Activated CD4-positive, alpha-beta T cell treated with anti-CD3 and anti-CD28 coated beads, Interleukin-2, amount 50 U/mL, for 16 hours (primary cell): ENCODE results near the gene ZNF124.
"Not testable (repeated sequence)": the region's sequence is repeated elsewhere in the genome, so short reads cannot be mapped to it uniquely, and the experiment has no call there.

Experiments used
- DNase-seq: peaks from one replicate; pipeline ENCODE4 v3.0.0-alpha.2; 2020

Gene ZNF124

GRCh38 chr1:247171875-247172563 lies at the start of gene ZNF124:
Gene ZNF124, minus strand, starts transcription at chr1:247172020. Its CDS starts 143 bp downstream, at chr1:247171877.
- DNase-seq: not testable (repeated sequence)

DNA sequence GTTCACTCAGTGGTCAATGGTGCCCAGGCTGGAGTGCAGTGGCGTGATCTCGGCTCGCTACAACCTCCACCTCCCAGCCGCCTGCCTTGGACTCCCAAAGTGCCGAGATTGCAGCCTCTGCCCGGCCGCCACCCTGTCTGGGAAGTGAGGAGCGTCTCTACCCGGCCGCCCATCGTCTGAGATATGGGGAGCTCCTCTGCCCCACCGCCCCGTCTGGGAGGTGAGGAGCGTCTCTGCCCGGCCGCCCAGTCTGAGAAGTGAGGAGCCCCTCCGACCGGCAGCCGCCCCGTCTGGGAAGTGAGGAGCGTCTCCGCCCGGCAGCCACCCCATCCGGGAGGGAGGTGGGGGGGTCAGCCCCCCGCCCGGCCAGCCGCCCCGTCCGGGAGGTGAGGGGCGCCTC lies 48.5 kb upstream of the ZNF124 start:
- DNase-seq: not testable (repeated sequence)

DNA sequence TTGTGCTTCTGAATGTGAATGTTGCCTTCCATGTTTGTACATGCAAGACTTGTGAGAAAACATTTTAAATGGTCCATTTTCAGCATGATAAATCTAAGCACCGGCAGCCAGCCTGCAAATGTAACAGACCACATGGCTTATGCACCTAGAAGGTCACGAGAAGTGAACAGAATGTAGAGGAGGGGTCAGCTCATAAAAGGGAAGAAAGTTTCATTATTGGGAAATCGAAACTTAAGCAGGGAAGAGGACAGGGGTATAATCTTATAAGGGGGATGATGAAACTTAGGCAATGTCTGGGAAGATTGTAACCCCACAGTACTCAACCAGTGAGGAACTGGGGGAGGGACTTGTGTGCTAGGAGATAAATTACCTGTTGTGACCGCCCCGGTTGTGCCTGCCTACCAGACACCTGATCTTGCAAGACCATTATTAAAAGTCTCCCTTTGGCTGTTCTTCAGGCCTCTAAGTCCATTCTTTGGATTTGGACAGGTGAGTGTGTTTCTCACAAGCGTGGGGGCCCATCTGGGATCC lies 46.4 kb upstream of the ZNF124 start:
- DNase-seq: no peak

- no peak for DNase-seq
These were observed 44.4 kb upstream of the ZNF124 start for GRCh38 chr1:247216261-247216660.

DNA sequence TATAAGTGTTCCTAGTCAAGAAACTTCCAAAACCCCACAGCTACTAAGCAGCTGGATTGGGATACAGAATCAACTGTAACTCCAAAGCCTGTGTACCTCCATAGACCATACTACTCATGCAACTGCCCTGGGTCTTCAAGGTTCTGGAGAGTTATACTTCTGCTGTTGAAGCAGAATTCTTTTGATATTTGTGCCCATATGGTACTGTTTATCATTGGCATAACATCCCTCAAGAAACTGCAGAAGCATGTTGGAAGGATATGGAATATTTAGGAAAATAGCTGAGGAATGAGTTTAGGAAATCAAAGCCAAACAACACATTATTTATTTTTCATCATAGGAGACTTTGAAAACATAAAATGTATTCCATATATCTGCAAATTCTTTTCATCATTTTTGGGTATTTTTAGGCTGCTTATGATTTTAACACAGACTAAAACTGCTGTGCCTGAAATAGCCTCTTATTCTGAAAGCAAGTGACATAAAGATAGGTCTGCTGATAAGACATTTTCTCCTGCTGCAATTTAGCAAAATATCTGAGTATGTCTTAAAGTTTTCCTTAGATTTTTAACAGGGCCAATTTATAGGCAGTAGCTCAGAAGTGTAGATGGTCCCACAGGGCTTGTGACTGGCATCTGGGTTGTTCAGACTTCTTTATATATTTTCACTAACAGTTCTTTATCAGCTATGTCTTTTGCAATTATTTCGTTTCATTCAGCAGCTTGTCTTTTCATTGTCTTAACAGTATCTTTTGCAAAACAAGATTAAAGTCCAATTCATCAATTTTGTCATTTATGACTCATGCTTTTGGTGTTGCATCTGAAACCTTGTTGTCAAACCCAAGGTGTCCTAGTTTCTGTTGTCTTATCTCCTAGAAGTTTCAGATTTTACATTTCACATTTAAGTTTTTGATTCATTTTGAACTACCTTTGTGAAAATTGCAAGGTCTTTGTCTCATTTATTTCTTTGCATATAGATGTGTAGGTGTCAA lies 41.1 kb upstream of the ZNF124 start:
- DNase-seq: peak; percentile 30

- no peak for DNase-seq
These were observed 40.2 kb upstream of the ZNF124 start for GRCh38 chr1:247212012-247212411.

GRCh38 chr1:247211339-247211738 lies 39.5 kb upstream of the ZNF124 start:
- no peak for DNase-seq

DNA sequence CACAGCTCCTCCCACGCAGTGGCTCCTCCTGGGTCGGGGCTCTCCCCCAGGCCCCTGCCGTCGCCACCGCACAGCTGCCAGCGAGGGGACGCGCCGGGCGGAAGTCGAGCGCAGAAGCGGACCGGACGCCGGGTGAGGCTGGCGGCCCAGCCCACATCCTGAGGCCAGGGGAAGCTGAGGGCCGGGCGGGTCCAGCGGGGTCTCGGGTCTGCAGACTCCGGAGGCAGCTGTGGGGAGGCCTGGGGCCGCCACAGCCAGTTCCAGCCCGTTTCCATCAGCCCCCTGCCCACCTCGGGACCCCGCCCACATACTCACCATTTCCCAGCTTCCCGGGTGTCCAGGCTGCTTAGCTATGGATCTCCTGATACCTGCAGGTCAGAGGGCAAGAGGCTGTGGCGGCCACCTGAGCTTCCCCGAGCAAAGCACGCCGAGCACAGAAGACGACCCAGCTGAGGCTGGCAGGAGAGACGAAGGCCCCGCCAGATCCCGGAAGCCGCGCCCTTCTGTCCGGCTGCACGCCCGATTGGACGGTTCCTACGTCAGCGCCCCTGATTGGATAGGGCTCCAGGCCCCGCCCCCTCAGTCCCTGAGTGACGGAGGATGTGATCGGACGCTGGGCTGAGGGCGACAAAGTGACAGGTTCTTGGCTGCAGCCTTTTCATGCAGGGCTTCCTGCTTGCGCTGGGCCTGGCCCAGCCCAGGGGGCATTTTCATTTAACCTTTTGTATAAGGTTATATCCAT lies 38.7 kb upstream of the ZNF124 start:
- DNase-seq: peak; percentile 96

DNA sequence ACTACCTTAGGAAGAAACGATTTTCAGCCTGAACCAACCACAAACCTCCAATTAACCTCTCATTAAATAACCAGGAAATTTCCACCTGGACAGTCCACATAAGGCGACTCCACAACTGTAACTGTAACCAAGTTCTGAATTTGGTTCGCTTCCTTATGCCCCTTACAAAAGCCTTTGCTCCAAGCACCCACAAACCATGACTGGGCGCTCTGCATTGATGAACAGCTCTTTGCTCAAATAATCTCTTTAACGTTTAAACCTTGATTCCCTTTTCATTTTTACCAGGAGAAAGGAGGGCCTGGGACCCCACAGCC lies 38.2 kb upstream of the ZNF124 start:
- no peak for DNase-seq

GRCh38 chr1:247209396-247209795 lies 37.6 kb upstream of the ZNF124 start:
- DNase-seq: no peak

- no peak for DNase-seq
These were observed 32.4 kb upstream of the ZNF124 start for GRCh38 chr1:247204177-247204647.

DNA sequence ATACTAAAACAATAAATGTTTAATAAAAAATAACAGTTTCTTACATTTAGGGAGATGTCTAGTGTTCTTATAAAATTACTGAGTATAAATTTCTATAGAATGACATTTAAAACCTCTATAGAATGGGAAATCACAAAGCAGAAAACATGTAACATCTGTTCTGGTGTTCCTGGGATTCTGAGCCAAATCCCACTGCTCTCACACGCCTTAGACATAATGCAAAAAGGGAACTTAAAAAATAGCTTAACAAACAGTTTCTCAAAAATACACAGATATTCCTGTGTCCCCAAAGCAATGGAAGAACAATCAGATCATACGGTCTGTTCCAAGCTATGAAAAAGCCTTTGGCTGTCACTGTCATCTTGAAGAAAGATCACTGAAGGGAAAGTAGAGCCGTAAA lies 27.0 kb upstream of the ZNF124 start:
- DNase-seq: no peak

- DNase-seq: no peak
These were observed 22.1 kb upstream of the ZNF124 start for GRCh38 chr1:247193958-247194357.

DNA sequence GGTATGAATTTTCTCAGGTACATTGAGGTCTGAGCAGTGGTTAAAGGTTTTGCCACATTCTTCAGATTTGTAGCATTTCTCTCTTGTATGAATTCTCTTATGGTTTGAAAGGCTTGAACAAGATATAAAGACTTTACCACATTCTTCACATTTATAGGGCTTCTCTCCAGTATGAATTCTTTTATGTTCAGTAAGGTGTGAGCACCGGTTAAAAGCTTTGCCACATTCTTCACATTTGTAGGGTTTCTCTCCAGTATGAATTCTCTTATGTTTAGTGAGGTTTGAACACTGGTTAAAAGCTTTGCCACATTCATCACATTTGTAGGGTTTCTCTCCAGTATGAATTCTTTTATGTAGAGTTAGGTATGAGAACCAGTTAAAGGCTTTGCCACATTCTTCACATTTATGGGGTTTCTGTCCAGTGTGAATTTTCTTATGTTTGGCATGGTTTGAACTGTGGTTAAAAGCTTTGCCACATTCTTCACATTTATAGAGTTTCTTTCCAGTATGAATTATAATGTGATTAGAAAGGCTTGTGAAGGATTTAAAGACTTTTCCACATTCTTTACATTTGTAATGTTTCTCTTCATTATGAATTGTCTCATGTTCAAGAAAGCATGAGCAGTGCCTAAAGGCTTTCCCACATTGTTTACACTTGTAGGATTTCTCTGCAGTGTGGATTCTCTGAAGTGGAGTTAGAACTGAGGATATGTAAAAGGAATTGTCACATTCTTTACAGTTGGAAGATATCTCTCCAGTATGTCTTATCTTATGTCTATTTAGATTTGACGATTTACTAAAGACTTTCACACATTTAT lies 18.4 kb upstream of the ZNF124 start:
- no peak for DNase-seq

GRCh38 chr1:247185667-247186066 lies 13.8 kb upstream of the ZNF124 start:
- DNase-seq: no peak

- no peak for DNase-seq
These were observed 12.4 kb upstream of the ZNF124 start for GRCh38 chr1:247184254-247184653.

- no peak for DNase-seq
These were observed 11.2 kb upstream of the ZNF124 start for GRCh38 chr1:247182994-247183393.

GRCh38 chr1:247180581-247180980 lies 8.8 kb upstream of the ZNF124 start:
- DNase-seq: no peak

DNA sequence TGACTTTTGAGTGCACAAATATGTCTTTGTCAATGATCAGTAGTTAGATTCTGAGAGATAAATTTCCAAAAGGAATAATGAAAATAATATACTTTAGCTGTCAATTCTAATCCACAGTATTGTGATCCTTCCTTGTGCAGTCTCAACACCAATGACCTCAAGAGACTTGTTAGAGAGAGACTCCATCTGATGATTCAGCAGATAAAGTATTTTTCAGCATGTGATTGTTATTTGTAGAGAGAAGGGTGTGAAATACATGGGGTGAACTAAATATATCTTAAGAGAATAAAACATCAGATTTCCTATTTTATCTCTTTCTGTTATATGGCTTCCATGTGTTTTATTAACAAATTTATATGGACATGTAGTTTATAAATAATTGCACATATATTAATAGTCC lies 5.9 kb upstream of the ZNF124 start:
- DNase-seq: no peak

GRCh38 chr1:247175458-247175857 lies 3.6 kb upstream of the ZNF124 start:
- DNase-seq: no peak

GRCh38 chr1:247173431-247173830 lies 1.6 kb upstream of the ZNF124 start:
- no peak for DNase-seq

GRCh38 chr1:247172996-247173395 lies 1.2 kb upstream of the ZNF124 start:
- no peak for DNase-seq
